Mesenchymal stem cell (in vitro differentiated cells and primary cell): ENCODE measurements around the gene VPS8.

ENCODE experiments used
- DNase-seq: peaks from one replicate; pipeline ENCODE4 v3.0.0-alpha.2; 2013
- H2AFZ ChIP-seq: one replicate; pipeline ENCODE4 v1.6.1; 2013; ENCODE audit warnings: low read depth, mild to moderate bottlenecking, control low read depth, inconsistent platforms, low read length, moderate library complexity
- H2AK5ac ChIP-seq: 2 replicates; pipeline ENCODE4 v1.6.1; 2013; ENCODE audit warnings: low read length, moderate library complexity, mild to moderate bottlenecking, inconsistent platforms; ENCODE audit not compliant: severe bottlenecking
- H2BK120ac ChIP-seq: one replicate; pipeline ENCODE4 v1.6.1; 2013; ENCODE audit warnings: low read depth, mild to moderate bottlenecking, inconsistent platforms, low read length, moderate library complexity
- H2BK12ac ChIP-seq, 2 experiments: one replicate each; pipeline ENCODE4 v1.6.1; 2013; ENCODE audit warnings: inconsistent platforms in 2 of 2, low read length in 2 of 2, mild to moderate bottlenecking in 2 of 2, moderate library complexity in 2 of 2, control low read depth in 1 of 2
- H2BK15ac ChIP-seq: one replicate; pipeline ENCODE4 v1.6.1; 2013; ENCODE audit warnings: mild to moderate bottlenecking, low read depth, inconsistent platforms; ENCODE audit not compliant: poor library complexity, severe bottlenecking
- H2BK5ac ChIP-seq: 2 replicates; pipeline ENCODE4 v1.6.1; 2013; ENCODE audit warnings: low read depth, mild to moderate bottlenecking, low read length, control low read depth, inconsistent platforms; ENCODE audit not compliant: poor library complexity, severe bottlenecking
- H3K14ac ChIP-seq, 2 experiments: one replicate each; pipeline ENCODE4 v1.6.1; 2013; ENCODE audit warnings: inconsistent platforms in 2 of 2, low read length in 2 of 2, control low read depth in 1 of 2, mild to moderate bottlenecking in 1 of 2, moderate library complexity in 1 of 2
- H3K18ac ChIP-seq, 2 experiments: one replicate each; pipeline ENCODE4 v1.6.1; 2013; ENCODE audit warnings: inconsistent platforms in 2 of 2, low read length in 2 of 2, control low read depth in 1 of 2, low read depth in 1 of 2, mild to moderate bottlenecking in 1 of 2
- H3K23ac ChIP-seq, 2 experiments: one replicate each; pipeline ENCODE4 v1.6.1; 2013; ENCODE audit warnings: inconsistent platforms in 2 of 2, low read length in 2 of 2, mild to moderate bottlenecking in 2 of 2, moderate library complexity in 2 of 2, control low read depth in 1 of 2
- H3K27ac ChIP-seq: 2 replicates; pipeline ENCODE4 v1.5.1; 2013; ENCODE audit warnings: mild to moderate bottlenecking, moderate library complexity, low read length, control low read depth, inconsistent platforms; ENCODE audit not compliant: poor library complexity, severe bottlenecking
- H3K27me3 ChIP-seq, 2 experiments: 2 replicates each; pipeline versions ENCODE4 v1.6.1 to v1.7.0; 2013; ENCODE audit warnings: low read length in 2 of 2, mild to moderate bottlenecking in 2 of 2, moderate library complexity in 2 of 2, control low read depth in 1 of 2, inconsistent platforms in 1 of 2; ENCODE audit not compliant: control insufficient read depth in 1 of 2, insufficient read depth in 1 of 2
- H3K36me3 ChIP-seq, 2 experiments: 2 replicates each; pipeline versions ENCODE4 v1.6.1 to v1.7.0; 2013; ENCODE audit warnings: low read length in 2 of 2, control low read depth in 1 of 2, inconsistent platforms in 1 of 2, low read depth in 1 of 2, mild to moderate bottlenecking in 1 of 2; ENCODE audit not compliant: insufficient read depth in 2 of 2, control insufficient read depth in 1 of 2
- H3K4ac ChIP-seq, 2 experiments: one replicate each; pipeline ENCODE4 v1.6.1; 2013; ENCODE audit warnings: inconsistent platforms in 2 of 2, low read length in 2 of 2, mild to moderate bottlenecking in 2 of 2, moderate library complexity in 2 of 2, control low read depth in 1 of 2, low read depth in 1 of 2
- H3K4me1 ChIP-seq: 2 replicates; pipeline ENCODE4 v1.6.1; 2013; ENCODE audit warnings: low read depth, low read length, control low read depth; ENCODE audit not compliant: control insufficient read depth, insufficient read depth
- H3K4me2 ChIP-seq: 2 replicates; pipeline ENCODE4 v1.6.1; 2013; ENCODE audit warnings: low read length, mild to moderate bottlenecking, inconsistent platforms; ENCODE audit not compliant: poor library complexity, severe bottlenecking
- H3K4me3 ChIP-seq, 2 experiments: 2 replicates each; pipeline versions ENCODE4 v1.5.1 to v1.7.0; 2013; ENCODE audit warnings: low read length in 2 of 2, mild to moderate bottlenecking in 2 of 2, control low read depth in 1 of 2, low read depth in 1 of 2; ENCODE audit not compliant: insufficient read depth in 1 of 2
- H3K79me1 ChIP-seq: replicated peaks from 2 replicates; pipeline ENCODE4 v1.6.1; 2013; ENCODE audit warnings: mild to moderate bottlenecking, control low read depth, low read length, inconsistent platforms; ENCODE audit not compliant: poor library complexity, severe bottlenecking
- H3K9ac ChIP-seq: 2 replicates; pipeline ENCODE4 v1.7.0; 2013; ENCODE audit warnings: mild to moderate bottlenecking, low read length, moderate library complexity
- H3K9me3 ChIP-seq: 2 replicates; pipeline ENCODE4 v1.7.0; 2013; ENCODE audit warnings: mild to moderate bottlenecking, low read length; ENCODE audit not compliant: control insufficient read depth
- H4K8ac ChIP-seq: one replicate; pipeline ENCODE4 v1.6.1; 2013; ENCODE audit warnings: inconsistent platforms, mild to moderate bottlenecking, low read length, moderate library complexity
- H4K91ac ChIP-seq: one replicate; pipeline ENCODE4 v1.6.1; 2013; ENCODE audit warnings: mild to moderate bottlenecking, low read length, inconsistent platforms
- WGBS: methylation state at CpG from one replicate; pipeline ENCODE4 v1.1.7; 2013; ENCODE audit warnings: mixed read lengths; 5-methylcytosine and 5-hydroxymethylcytosine counted together

The VPS8 gene

GRCh38 chr3:184795522-184796190, 16.3 kb upstream of the VPS8 start:
- no peak overlapping the region for H3K4ac ChIP-seq
- no peak overlapping the region for H4K91ac ChIP-seq
- WGBS, result 29% methylated on average over 4 of the region's 4 CpGs
- H3K9me3 ChIP-seq, result no peaks in the 10 kb centered on the region
- no peaks in the 10 kb centered on the region for H3K4me1 ChIP-seq
- no peak overlapping the region for H3K4me2 ChIP-seq
- H3K79me1 ChIP-seq, result no peaks in the 10 kb centered on the region
- no peak overlapping the region for H2BK12ac ChIP-seq
- no peak overlapping the region for H4K8ac ChIP-seq
- no peak overlapping the region for H3K23ac ChIP-seq
- no peak overlapping the region for H2AK5ac ChIP-seq
- H3K18ac ChIP-seq, result no peak overlapping the region
- no peak overlapping the region for H2BK5ac ChIP-seq
- H3K9ac ChIP-seq, result no peak overlapping the region
- H2AFZ ChIP-seq, result no peak overlapping the region
- H2BK120ac ChIP-seq, result no peak overlapping the region
- H2BK15ac ChIP-seq, result no peak overlapping the region
- H3K36me3 ChIP-seq, result no peaks in the 10 kb centered on the region
- no peak overlapping the region for H3K14ac ChIP-seq
- no peak overlapping the region for H3K4me3 ChIP-seq
- no peak for DNase-seq
- peaks cover 16 to 21% of the 10 kb centered on the region in 2 experiments for H3K27me3 ChIP-seq
- H3K27ac ChIP-seq, result no peak overlapping the region

GRCh38 chr3:184796551-184796950, 15.4 kb upstream of the VPS8 start:
- Histone ChIP-seq H3K23ac (no peak overlapping the region), H3K79me1 (no peaks in the 10 kb centered on the region), H3K36me3 (no peaks in the 10 kb centered on the region), H3K4me3 (no peak overlapping the region), H2BK120ac (no peak overlapping the region), H3K4me2 (no peak overlapping the region), H3K9me3 (no peaks in the 10 kb centered on the region), H3K18ac (no peak overlapping the region), H3K27ac (no peak overlapping the region), H3K4ac (no peak overlapping the region), H2BK12ac (no peak overlapping the region), H3K4me1 (no peaks in the 10 kb centered on the region), H2BK5ac (no peak overlapping the region), H2AK5ac (no peak overlapping the region), H3K9ac (no peak overlapping the region), H2AFZ (no peak overlapping the region), H4K91ac (no peak overlapping the region), H3K27me3 (peaks cover 9 to 23% of the 10 kb centered on the region in 2 experiments), H3K14ac (no peak overlapping the region), H4K8ac (no peak overlapping the region), H2BK15ac (no peak overlapping the region)
- 20% methylated on average over 8 of the region's 8 CpGs for WGBS
- DNase-seq, result no peak

GRCh38 chr3:184796954-184797353, 15.0 kb upstream of the VPS8 start:
- no peak overlapping the region for H2BK12ac ChIP-seq
- no peak overlapping the region for H3K4ac ChIP-seq
- no peak overlapping the region for H2BK120ac ChIP-seq
- WGBS, result 80% methylated on average over 3 of the region's 3 CpGs
- H2BK15ac ChIP-seq, result no peak overlapping the region
- H3K9ac ChIP-seq, result no peak overlapping the region
- H4K8ac ChIP-seq, result no peak overlapping the region
- no peak overlapping the region for H3K4me2 ChIP-seq
- no peak overlapping the region for H3K18ac ChIP-seq
- H3K14ac ChIP-seq, result no peak overlapping the region
- no peak overlapping the region for H3K23ac ChIP-seq
- H3K36me3 ChIP-seq, result no peaks in the 10 kb centered on the region
- H3K4me1 ChIP-seq, result no peaks in the 10 kb centered on the region
- H3K27ac ChIP-seq, result no peak overlapping the region
- H3K9me3 ChIP-seq, result no peaks in the 10 kb centered on the region
- no peak for DNase-seq
- no peak overlapping the region for H3K4me3 ChIP-seq
- no peaks in the 10 kb centered on the region for H3K79me1 ChIP-seq
- H4K91ac ChIP-seq, result no peak overlapping the region
- H2AK5ac ChIP-seq, result no peak overlapping the region
- H2AFZ ChIP-seq, result no peak overlapping the region
- peaks cover 5 to 19% of the 10 kb centered on the region in 2 experiments for H3K27me3 ChIP-seq
- no peak overlapping the region for H2BK5ac ChIP-seq

GRCh38 chr3:184798120-184798519, 13.8 kb upstream of the VPS8 start:
- WGBS, result 84% methylated on average over 3 of the region's 3 CpGs
- no peak overlapping the region for H3K18ac ChIP-seq
- no peak for DNase-seq
- H2AK5ac ChIP-seq, result no peak overlapping the region
- H3K4me2 ChIP-seq, result no peak overlapping the region
- H3K4me3 ChIP-seq, result no peak overlapping the region
- no peak overlapping the region for H4K8ac ChIP-seq
- H2AFZ ChIP-seq, result no peak overlapping the region
- H2BK120ac ChIP-seq, result no peak overlapping the region
- H3K4ac ChIP-seq, result no peak overlapping the region
- no peak overlapping the region for H2BK15ac ChIP-seq
- H3K27me3 ChIP-seq, result peaks cover 5 to 14% of the 10 kb centered on the region in 2 experiments
- H3K27ac ChIP-seq, result no peak overlapping the region
- no peak overlapping the region for H3K14ac ChIP-seq
- no peaks in the 10 kb centered on the region for H3K36me3 ChIP-seq
- H3K9me3 ChIP-seq, result no peaks in the 10 kb centered on the region
- no peak overlapping the region for H3K9ac ChIP-seq
- H3K23ac ChIP-seq, result no peak overlapping the region
- no peaks in the 10 kb centered on the region for H3K79me1 ChIP-seq
- H3K4me1 ChIP-seq, result no peaks in the 10 kb centered on the region
- H2BK5ac ChIP-seq, result no peak overlapping the region
- H2BK12ac ChIP-seq, result no peak overlapping the region
- no peak overlapping the region for H4K91ac ChIP-seq
